ENCODE measurements around the gene EIF4E3. TPM values are rescaled to one million over a fixed set of nuclear protein-coding genes. Genes with fewer than 3 reads are reported as not detected.

The EIF4E3 gene
- total and polyA plus RNA-seq, 10 of the 15 experiments (the other 5 are each of a cell fraction or from before 2014, with no cell fraction given): 0.05 to 0.38 (median 0.16) TPM; not detected in 1

GRCh38 chr3:71646971-71647370, 78.2 kb downstream of the EIF4E3 start:
- no peak for FAIRE-seq
- RAD21 ChIA-PET (ENCODE audit: unreplicated experiment): no interaction called here
- Histone ChIP-seq H2AFZ (ENCODE audit: control insufficient read depth, low read depth, low read length) (no peak overlapping the region), H4K20me1 (ENCODE audit: control insufficient read depth, insufficient read depth) (no peaks in the 10 kb centered on the region), H3K9me3 (replicated peaks; ENCODE audit: control insufficient read depth, insufficient read depth, low read length) (no peaks in the 10 kb centered on the region), H3K79me2 (ENCODE audit: control insufficient read depth, insufficient read depth, low read length) (no peaks in the 10 kb centered on the region), H3K4me1 (ENCODE audit: control insufficient read depth, insufficient read depth, low read length) (no peaks in the 10 kb centered on the region), H3K27ac (ENCODE audit: control insufficient read depth, insufficient read depth) (no peak overlapping the region), H3K4me2 (ENCODE audit: control insufficient read depth, insufficient read depth) (no peak overlapping the region), H3K4me3 (no peak overlapping the region), H3K36me3 (ENCODE audit: control insufficient read depth in 2 of 2, insufficient read depth in 2 of 2, low read length in 1 of 2) (no peaks in the 10 kb centered on the region), H3K9ac (ENCODE audit: control insufficient read depth, insufficient read depth, low read length) (no peak overlapping the region), H3K27me3 (replicated peaks in 1 of 2; ENCODE audit: control insufficient read depth in 2 of 2, insufficient read depth in 2 of 2, low read length in 1 of 2) (no peaks in the 10 kb centered on the region)
- in situ Hi-C loops (cut with MboI) (no loop called here), intact Hi-C loops (cut with micrococcal nuclease; ENCODE audit: unreplicated experiment) (no loop called here)
- POLR2A ChIA-PET: no interaction called here
- no peak for DNase-seq (ENCODE audit: low read depth, low spot score)
- CTCF ChIA-PET: no interaction called here
- SMC1A ChIA-PET (ENCODE audit: uncharacterized antibody, unreplicated experiment): no interaction called here
- ATAC-seq: no peak
- BruUV-seq (replicated peaks): no TSS peak
- TF ChIP-seq ZNF622 (IDR thresholded peaks at IDR 0.05) (no peak), EED (IDR thresholded peaks at IDR 0.05; ENCODE audit: low read depth) (no peak), EZH2 (IDR thresholded peaks at IDR 0.05; ENCODE audit: borderline replicate concordance, control insufficient read depth, low read depth, low read length) (no peak), ZNF687 (IDR thresholded peaks at IDR 0.05) (no peak), STAT1 (conservative IDR thresholded peaks at IDR 0.05) (no peak), CTCF (IDR thresholded peaks at IDR 0.05 in 2 of 3, conservative IDR thresholded peaks at IDR 0.05 in 1 of 3; ENCODE audit: control insufficient read depth in 2 of 3, extremely low read depth in 1 of 3, insufficient read depth in 1 of 3, low read depth in 3 of 3, low read length in 3 of 3) (no peak), SMAD5 (IDR thresholded peaks at IDR 0.05; ENCODE audit: low read depth) (no peak), FOS (IDR thresholded peaks at IDR 0.05; ENCODE audit: borderline replicate concordance, extremely low read depth, insufficient read length) (no peak), PML (IDR thresholded peaks at IDR 0.05; ENCODE audit: low read length) (no peak), E4F1 (IDR thresholded peaks at IDR 0.05; ENCODE audit: borderline replicate concordance, partially characterized antibody) (no peak), PRDM15 (CRISPR knock-in tag; IDR thresholded peaks at IDR 0.05) (no peak), HDAC6 (IDR thresholded peaks at IDR 0.05; ENCODE audit: unreplicated experiment) (no peak), CEBPB (IDR thresholded peaks at IDR 0.05; ENCODE audit: borderline replicate concordance in 1 of 2, low read depth in 2 of 2, low read length in 2 of 2) (no peak)

All from GM12878 (cell line).